A673 (cell line): ENCODE measurements around the gene CD300A. TPM values are rescaled to one million over a fixed set of nuclear protein-coding genes. Genes with fewer than 3 reads are reported as not detected.

Experiments used
- BruUV-seq: library from RNA; stranded (reverse); fragments of 400-500 nt; replicated peaks from 2 replicates; lab custom pipeline; 2021; lab: Mats Ljungman, UMichigan
- CTCF ChIA-PET: fragments of 300-600 bp; sonication (Branson Sonifier 250); formaldehyde crosslinking; loops from one replicate; lab custom pipeline; 2022; ENCODE audit warnings: antibody characterized with exemption; lab: Charles Lee
- POLR2A ChIA-PET: fragments of 300-600 bp; sonication (Branson Sonifier 250); formaldehyde crosslinking; loops from one replicate; lab custom pipeline; 2022; ENCODE audit warnings: antibody characterized with exemption; ENCODE audit not compliant: low non-redundant PET; lab: Charles Lee
- DNase-seq: peaks from one replicate; pipeline ENCODE4 v3.0.0-alpha.2; 2015; ENCODE audit warnings: low spot score
- H3K27ac ChIP-seq: fragments of 200-600 bp; sonication (generic); 2 replicates; pipeline ENCODE4 v1.5.1; 2016; ENCODE audit warnings: mixed run types, low read depth, mild to moderate bottlenecking, mixed read lengths, antibody characterized with exemption, low read length; ENCODE audit not compliant: poor library complexity, severe bottlenecking
- H3K27me3 ChIP-seq: fragments of 200-600 bp; sonication (generic); replicated peaks from 2 replicates; pipeline ENCODE4 v1.6.1; 2017; ENCODE audit warnings: mixed run types, low read depth, mild to moderate bottlenecking, mixed read lengths, antibody characterized with exemption, low read length; ENCODE audit not compliant: insufficient read depth, poor library complexity
- H3K36me3 ChIP-seq: fragments of 200-600 bp; sonication (generic); 2 replicates; pipeline ENCODE4 v1.6.1; 2016; ENCODE audit warnings: mixed run types, mild to moderate bottlenecking, mixed read lengths, antibody characterized with exemption, low read length; ENCODE audit not compliant: insufficient read depth, poor library complexity, severe bottlenecking
- H3K4me1 ChIP-seq: fragments of 200-600 bp; sonication (generic); 2 replicates; pipeline ENCODE4 v1.6.1; 2017; ENCODE audit warnings: mixed run types, mild to moderate bottlenecking, mixed read lengths, antibody characterized with exemption, low read length; ENCODE audit not compliant: insufficient read depth, poor library complexity, severe bottlenecking
- H3K4me3 ChIP-seq: fragments of 200-600 bp; sonication (generic); 2 replicates; pipeline ENCODE4 v1.5.1; 2016; ENCODE audit warnings: low read depth, mixed run types, mild to moderate bottlenecking, mixed read lengths, low read length; ENCODE audit not compliant: poor library complexity, severe bottlenecking
- H3K9me3 ChIP-seq: fragments of 200-600 bp; sonication (generic); 2 replicates; pipeline ENCODE4 v1.6.1; 2016; ENCODE audit warnings: mixed run types, low read depth, mild to moderate bottlenecking, mixed read lengths, antibody characterized with exemption, low read length; ENCODE audit not compliant: poor library complexity, severe bottlenecking
- EZH2 ChIP-seq: fragments of 200-600 bp; sonication (generic); IDR thresholded peaks from 2 replicates; pipeline ENCODE4 v1.6.1; 2017; ENCODE audit warnings: borderline replicate concordance, low read depth, mild to moderate bottlenecking, mixed read lengths, antibody characterized with exemption, low read length; ENCODE audit not compliant: poor library complexity, severe bottlenecking
- intact Hi-C: fragments of 100-400 bp; cut with micrococcal nuclease; formaldehyde crosslinking; loops from one replicate; pipeline ENCODE4 v1.10.0; 2022; ENCODE audit not compliant: unreplicated experiment
- total RNA-seq: library from RNA; stranded (reverse); gene quantifications from 2 replicates; pipeline ENCODE4 v1.2.3, GENCODE V29; 2021
- TF ChIP-seq, protein P1 (sequence below): fragments of 300-800, 200-600 bp; sonication (generic); conservative IDR thresholded peaks from 2 replicates; pipeline ENCODE4 v1.5.1; 2017; ENCODE audit warnings: low read depth, mild to moderate bottlenecking, antibody characterized with exemption, low read length, moderate library complexity, mixed read lengths

CD300A gene
- total RNA-seq, 1 experiment from 2014 or later, result not detected

DNA sequence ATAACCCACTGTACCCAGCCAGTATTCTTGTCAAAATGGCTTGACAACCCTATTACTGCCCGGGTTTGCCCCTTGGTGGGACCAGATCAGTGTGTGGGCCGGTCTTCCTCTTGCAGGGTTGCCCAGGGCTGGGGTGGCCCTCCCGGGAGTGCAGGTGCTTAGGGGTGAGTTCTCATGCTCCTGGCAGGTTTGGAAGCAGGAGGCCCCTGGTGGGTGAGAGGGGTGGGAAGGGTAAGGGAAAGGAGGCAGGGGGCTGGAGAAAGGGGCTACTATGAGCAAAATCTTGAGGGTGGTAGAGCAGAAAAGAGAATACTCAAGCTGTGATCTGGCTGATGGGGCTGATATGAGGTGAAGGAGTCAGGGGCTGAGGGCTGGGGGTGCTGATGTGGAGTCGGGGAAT lies 6.5 kb downstream of the CD300A start:
- ChIA-PET CTCF (no interaction called here), POLR2A (no interaction called here)
- TF ChIP-seq, protein P1, sequence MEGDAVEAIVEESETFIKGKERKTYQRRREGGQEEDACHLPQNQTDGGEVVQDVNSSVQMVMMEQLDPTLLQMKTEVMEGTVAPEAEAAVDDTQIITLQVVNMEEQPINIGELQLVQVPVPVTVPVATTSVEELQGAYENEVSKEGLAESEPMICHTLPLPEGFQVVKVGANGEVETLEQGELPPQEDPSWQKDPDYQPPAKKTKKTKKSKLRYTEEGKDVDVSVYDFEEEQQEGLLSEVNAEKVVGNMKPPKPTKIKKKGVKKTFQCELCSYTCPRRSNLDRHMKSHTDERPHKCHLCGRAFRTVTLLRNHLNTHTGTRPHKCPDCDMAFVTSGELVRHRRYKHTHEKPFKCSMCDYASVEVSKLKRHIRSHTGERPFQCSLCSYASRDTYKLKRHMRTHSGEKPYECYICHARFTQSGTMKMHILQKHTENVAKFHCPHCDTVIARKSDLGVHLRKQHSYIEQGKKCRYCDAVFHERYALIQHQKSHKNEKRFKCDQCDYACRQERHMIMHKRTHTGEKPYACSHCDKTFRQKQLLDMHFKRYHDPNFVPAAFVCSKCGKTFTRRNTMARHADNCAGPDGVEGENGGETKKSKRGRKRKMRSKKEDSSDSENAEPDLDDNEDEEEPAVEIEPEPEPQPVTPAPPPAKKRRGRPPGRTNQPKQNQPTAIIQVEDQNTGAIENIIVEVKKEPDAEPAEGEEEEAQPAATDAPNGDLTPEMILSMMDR, result no peak
- TF ChIP-seq EZH2, result no peak
- no peak overlapping the region for H3K4me3 ChIP-seq
- H3K36me3 ChIP-seq, result no peaks in the 10 kb centered on the region
- no TSS peak for BruUV-seq
- intact Hi-C loops, result no loop called here
- no peaks in the 10 kb centered on the region for H3K4me1 ChIP-seq
- DNase-seq, result no peak
- peaks cover 9% of the 10 kb centered on the region for H3K9me3 ChIP-seq
- no peak overlapping the region for H3K27ac ChIP-seq
- no peaks in the 10 kb centered on the region for H3K27me3 ChIP-seq

DNA sequence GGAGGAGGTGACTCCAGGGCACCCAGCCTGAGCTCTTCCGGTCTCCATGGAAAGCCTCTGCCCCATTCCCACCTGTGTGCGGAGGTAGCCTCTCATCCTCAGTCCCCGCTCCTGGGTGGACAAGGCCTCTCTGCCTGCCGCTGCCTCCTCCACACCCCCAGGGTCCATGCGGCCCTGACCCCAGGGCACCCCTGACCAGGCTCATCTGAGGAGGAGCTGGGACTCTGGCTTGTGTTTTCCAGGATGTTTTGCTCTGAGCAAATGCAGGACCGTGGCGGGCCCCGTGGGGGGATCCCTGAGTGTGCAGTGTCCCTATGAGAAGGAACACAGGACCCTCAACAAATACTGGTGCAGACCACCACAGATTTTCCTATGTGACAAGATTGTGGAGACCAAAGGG lies 6.9 kb downstream of the CD300A start:
- intact Hi-C loops, result no loop called here
- no peaks in the 10 kb centered on the region for H3K27me3 ChIP-seq
- no peaks in the 10 kb centered on the region for H3K36me3 ChIP-seq
- TF ChIP-seq, protein P1, result no peak
- no peak for TF ChIP-seq EZH2
- no peak for DNase-seq
- no peak overlapping the region for H3K4me3 ChIP-seq
- ChIA-PET POLR2A (no interaction called here), CTCF (no interaction called here)
- H3K27ac ChIP-seq, result no peak overlapping the region
- peaks cover 9% of the 10 kb centered on the region for H3K9me3 ChIP-seq
- no peaks in the 10 kb centered on the region for H3K4me1 ChIP-seq
- BruUV-seq, result no TSS peak

DNA sequence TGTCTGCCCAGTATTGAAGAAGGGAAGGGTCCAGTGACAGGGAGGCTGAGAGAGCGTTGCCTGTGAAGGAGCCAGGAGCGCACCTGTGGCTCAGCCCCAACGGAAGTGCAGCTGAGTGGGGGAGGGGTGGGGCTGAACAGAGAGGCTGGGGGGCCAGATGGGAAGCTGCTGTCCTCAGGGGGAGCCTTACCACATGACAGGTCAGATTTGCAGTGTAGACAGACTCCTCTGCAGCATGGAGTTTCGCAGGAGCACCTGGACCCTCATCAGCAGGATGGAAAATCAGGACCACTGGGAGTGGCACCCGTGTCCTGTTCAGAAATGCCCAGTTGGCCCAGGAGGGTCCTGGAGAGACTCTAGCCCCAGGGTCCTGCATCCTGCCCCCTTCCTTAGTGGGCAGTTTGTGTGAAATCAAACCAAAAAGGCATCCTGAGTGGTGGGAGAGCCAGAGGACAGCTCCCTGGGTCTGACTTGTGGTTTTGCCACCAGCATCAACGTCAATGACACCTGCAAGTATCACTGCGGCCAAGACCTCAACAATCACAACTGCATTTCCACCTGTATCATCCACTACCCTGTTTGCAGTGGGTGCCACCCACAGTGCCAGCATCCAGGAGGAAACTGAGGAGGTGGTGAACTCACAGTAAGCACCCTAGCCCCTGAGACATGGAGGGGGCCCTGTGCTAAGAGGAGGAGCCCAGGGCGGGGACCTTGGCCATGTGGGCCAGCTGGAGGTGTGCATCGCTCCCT lies 7.8 kb downstream of the CD300A start:
- DNase-seq, result no peak
- Histone ChIP-seq H3K27ac (no peak overlapping the region), H3K9me3 (peaks cover 9% of the 10 kb centered on the region), H3K4me3 (no peak overlapping the region), H3K27me3 (no peaks in the 10 kb centered on the region), H3K36me3 (no peaks in the 10 kb centered on the region), H3K4me1 (no peaks in the 10 kb centered on the region)
- intact Hi-C loops, result no loop called here
- BruUV-seq, result no TSS peak
- POLR2A ChIA-PET, result no interaction called here
- TF ChIP-seq, protein P1, result no peak
- no peak for TF ChIP-seq EZH2
- CTCF ChIA-PET, result no interaction called here
